ENCODE data around the gene APEX1. TPM values are rescaled to one million over a fixed set of nuclear protein-coding genes. Genes with fewer than 3 reads are reported as not detected.
A peak's percentile ranks its signal among the peaks of the same experiment; 100 is the strongest.

Gene APEX1
- total RNA-seq, 1 experiment from 2014 or later = 340 TPM

GRCh38 chr14:20427231-20428009 is 27.6 kb upstream of the APEX1 start:
- no peak overlapping the region for H4K5ac ChIP-seq (ENCODE audit: insufficient read length, low read depth, low read length)
- no peak overlapping the region for H3T11ph ChIP-seq (ENCODE audit: low read length)
- H4K8ac ChIP-seq (replicated peaks; ENCODE audit: insufficient read length, low read depth, low read length) = no peak overlapping the region
- H3K14ac ChIP-seq (ENCODE audit: insufficient read depth, low read length) = no peak overlapping the region
- H2BK15ac ChIP-seq (ENCODE audit: low read depth, low read length) = no peak overlapping the region
- H3K27me3 ChIP-seq (ENCODE audit: insufficient read depth, low read length) = no peaks in the 10 kb centered on the region
- no peaks in the 10 kb centered on the region for H3K79me1 ChIP-seq (ENCODE audit: insufficient read depth, low read depth, low read length, poor library complexity, severe bottlenecking)
- TF ChIP-seq, protein P1, sequence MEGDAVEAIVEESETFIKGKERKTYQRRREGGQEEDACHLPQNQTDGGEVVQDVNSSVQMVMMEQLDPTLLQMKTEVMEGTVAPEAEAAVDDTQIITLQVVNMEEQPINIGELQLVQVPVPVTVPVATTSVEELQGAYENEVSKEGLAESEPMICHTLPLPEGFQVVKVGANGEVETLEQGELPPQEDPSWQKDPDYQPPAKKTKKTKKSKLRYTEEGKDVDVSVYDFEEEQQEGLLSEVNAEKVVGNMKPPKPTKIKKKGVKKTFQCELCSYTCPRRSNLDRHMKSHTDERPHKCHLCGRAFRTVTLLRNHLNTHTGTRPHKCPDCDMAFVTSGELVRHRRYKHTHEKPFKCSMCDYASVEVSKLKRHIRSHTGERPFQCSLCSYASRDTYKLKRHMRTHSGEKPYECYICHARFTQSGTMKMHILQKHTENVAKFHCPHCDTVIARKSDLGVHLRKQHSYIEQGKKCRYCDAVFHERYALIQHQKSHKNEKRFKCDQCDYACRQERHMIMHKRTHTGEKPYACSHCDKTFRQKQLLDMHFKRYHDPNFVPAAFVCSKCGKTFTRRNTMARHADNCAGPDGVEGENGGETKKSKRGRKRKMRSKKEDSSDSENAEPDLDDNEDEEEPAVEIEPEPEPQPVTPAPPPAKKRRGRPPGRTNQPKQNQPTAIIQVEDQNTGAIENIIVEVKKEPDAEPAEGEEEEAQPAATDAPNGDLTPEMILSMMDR (conservative IDR thresholded peaks at IDR 0.05) = no peak
- H2BK20ac ChIP-seq (ENCODE audit: low read depth, low read length, poor library complexity, severe bottlenecking) = no peak overlapping the region
- no peak overlapping the region for H2AK5ac ChIP-seq (ENCODE audit: insufficient read length, low read length)
- no peak overlapping the region for H3K56ac ChIP-seq (ENCODE audit: insufficient read length, low read depth, low read length)
- H2BK120ac ChIP-seq (ENCODE audit: low read depth, low read length, poor library complexity, severe bottlenecking) = no peak overlapping the region
- peaks cover 9% of the 10 kb centered on the region; the same call in 1 of the 2 replicates for H3K4me1 ChIP-seq (ENCODE audit: insufficient read depth, low read length)
- peak overlapping the region; percentile 66 for H2AFZ ChIP-seq (ENCODE audit: low read length)
- no peaks in the 10 kb centered on the region for H3K9me3 Mint-ChIP-seq
- no peak overlapping the region for H3K18ac ChIP-seq (ENCODE audit: insufficient read length, low read depth, low read length)
- H4K91ac ChIP-seq (ENCODE audit: insufficient read length, low read depth, low read length) = no peak overlapping the region
- no peak overlapping the region for H3K4me2 ChIP-seq (ENCODE audit: insufficient read depth, insufficient read length, low read length)
- H3K79me2 ChIP-seq (ENCODE audit: insufficient read depth, low read length) = no peaks in the 10 kb centered on the region
- DNase-seq = no peak
- H3K4ac ChIP-seq (ENCODE audit: low read depth, low read length) = no peak overlapping the region
- no peaks in the 10 kb centered on the region for H3K23me2 ChIP-seq (ENCODE audit: insufficient read length, low read depth, low read length, poor library complexity, severe bottlenecking)
- no peaks in the 10 kb centered on the region for H3K9me3 ChIP-seq (ENCODE audit: control insufficient read depth, low read depth, low read length)
- WGBS (ENCODE audit: extremely low coverage, insufficient read length, low lambda C conversion rate) = no CpG with 5 or more reads among the region's 5 CpGs
- H3K27ac ChIP-seq (ENCODE audit: insufficient read length, low read depth, low read length) = no peak overlapping the region
- H3K4me1 Mint-ChIP-seq = peaks cover 11 to 12% of the 10 kb centered on the region in 2 experiments
- no peak overlapping the region; a peak in 1 of 5 replicates for H3K4me3 Mint-ChIP-seq
- no peak overlapping the region for H2BK5ac ChIP-seq (ENCODE audit: insufficient read length, low read length)
- no peak overlapping the region for H3K9ac ChIP-seq (ENCODE audit: extremely low read depth, insufficient read length, low read length)
- H2BK12ac ChIP-seq (ENCODE audit: insufficient read length, low read depth, low read length) = no peak overlapping the region
- H3K23ac ChIP-seq (ENCODE audit: insufficient read length, low read depth, low read length) = no peak overlapping the region
- no peaks in the 10 kb centered on the region for H4K20me1 ChIP-seq (ENCODE audit: control insufficient read depth, insufficient read depth, insufficient read length)
- no peaks in the 10 kb centered on the region for H3K27me3 Mint-ChIP-seq (ENCODE audit: low read depth)
- peak overlapping the region; percentile 9 to 33 (median 12); a peak in 4 of 7 replicates for H3K27ac Mint-ChIP-seq
- H3K36me3 Mint-ChIP-seq (ENCODE audit: insufficient read depth in 1 of 3, low read depth in 3 of 3) = no peaks in the 10 kb centered on the region

All from H9 (cell line).